Epithelial cell of esophagus (primary cell): Measurements from ENCODE around the gene SCP2.

Source experiments
- DNase-seq: peaks from one replicate; pipeline ENCODE4 v3.0.0; 2010; ENCODE audit warnings: low read depth
- H3K4me3 ChIP-seq: 2 replicates; pipeline ENCODE4 v1.5.1; 2011; ENCODE audit warnings: mild to moderate bottlenecking, low read length, control low read depth
- CTCF ChIP-seq: IDR thresholded peaks from 2 replicates; pipeline ENCODE4 v1.5.1; 2011; ENCODE audit warnings: low read depth, mild to moderate bottlenecking, low read length, control low read depth, inconsistent platforms; ENCODE audit not compliant: insufficient read depth; ENCODE audit errors: missing control alignments

SCP2 gene

DNA sequence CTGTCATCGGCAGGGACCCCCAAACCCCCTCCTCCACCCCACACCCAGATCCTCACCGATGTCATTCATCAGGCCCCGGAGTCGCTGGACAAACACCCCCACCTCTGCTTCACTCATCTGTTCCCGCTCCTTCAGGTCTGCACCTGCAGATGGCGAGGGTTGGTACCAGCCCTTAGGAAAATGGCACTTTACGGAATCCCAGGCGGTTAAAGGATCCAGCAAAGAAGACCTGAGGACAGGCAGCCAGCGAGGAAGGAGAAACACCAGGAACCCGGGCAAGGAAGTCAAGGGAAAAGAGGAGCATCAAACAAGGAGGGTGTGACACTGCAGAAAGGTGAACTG is 19.3 kb upstream of the SCP2 start:
- DNase-seq, result no peak

DNA sequence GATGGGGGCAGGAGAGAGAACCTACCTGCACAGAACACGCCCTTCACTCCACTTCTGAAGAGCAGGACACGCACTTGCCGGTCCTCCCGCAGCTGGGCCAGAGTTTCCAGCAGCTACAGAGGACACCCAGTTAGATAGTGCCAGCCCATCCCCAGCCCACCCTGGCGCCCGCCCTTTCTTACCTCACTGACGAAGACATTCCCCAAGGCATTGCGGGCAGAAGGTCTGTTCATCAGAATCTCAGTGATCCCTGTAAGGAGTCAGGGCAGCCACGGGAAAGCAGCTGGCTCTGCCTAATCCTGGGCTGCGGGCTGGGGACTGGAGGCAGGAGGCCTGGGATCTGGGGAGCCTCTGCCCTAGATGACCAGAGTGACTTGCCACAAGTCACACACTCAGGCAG is 15.5 kb upstream of the SCP2 start:
- no peak overlapping the region for H3K4me3 ChIP-seq
- TF ChIP-seq CTCF, result no peak
- DNase-seq, result no peak

More for the DNA sequence above, 19.3 kb upstream of the SCP2 start:
- no peak for TF ChIP-seq CTCF
- no peak overlapping the region for H3K4me3 ChIP-seq

GRCh38 chr1:52913014-52913413 is 14.1 kb upstream of the SCP2 start:
- no peak for DNase-seq
- no peak for TF ChIP-seq CTCF
- no peak overlapping the region for H3K4me3 ChIP-seq

DNA sequence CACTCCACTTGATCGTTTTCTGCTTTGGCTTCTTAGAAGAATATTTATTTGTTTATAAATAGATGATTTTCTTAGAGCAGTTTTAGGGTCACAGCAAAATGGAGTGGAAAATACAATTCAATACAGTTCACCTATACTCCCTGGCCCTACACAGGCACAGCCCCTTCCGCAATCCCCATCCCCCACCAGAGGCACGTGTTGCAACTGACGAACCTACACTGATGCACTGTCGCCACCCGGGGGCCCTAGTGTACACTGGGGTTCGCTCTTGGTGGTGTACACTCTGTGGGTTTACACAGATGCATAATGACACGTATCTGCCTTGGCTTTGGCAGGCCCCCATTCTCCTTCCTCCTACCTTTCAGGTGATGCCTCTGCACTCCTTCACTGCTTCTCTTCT is 13.5 kb upstream of the SCP2 start:
- no peak overlapping the region for H3K4me3 ChIP-seq
- no peak for TF ChIP-seq CTCF
- DNase-seq, result no peak

DNA sequence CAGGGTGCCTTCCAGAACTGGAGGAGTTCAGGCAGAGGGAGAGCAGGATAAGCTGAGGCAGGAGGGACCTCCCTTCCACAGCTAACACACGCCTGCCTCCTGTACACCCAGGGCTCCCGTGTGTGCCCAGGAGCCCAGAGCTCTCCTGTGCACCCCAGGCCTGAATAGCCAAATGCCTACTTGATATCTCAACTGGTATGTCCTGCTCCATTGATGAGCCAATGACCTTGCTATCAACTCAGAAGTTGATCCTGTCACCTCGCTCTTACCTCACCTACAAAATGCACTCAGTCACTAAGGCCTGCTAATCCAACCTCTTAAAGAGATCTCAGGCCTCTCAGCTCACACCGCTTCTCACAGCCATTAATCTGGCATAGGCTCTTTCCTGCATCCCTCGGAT is 12.6 kb upstream of the SCP2 start:
- no peak for TF ChIP-seq CTCF

DNA sequence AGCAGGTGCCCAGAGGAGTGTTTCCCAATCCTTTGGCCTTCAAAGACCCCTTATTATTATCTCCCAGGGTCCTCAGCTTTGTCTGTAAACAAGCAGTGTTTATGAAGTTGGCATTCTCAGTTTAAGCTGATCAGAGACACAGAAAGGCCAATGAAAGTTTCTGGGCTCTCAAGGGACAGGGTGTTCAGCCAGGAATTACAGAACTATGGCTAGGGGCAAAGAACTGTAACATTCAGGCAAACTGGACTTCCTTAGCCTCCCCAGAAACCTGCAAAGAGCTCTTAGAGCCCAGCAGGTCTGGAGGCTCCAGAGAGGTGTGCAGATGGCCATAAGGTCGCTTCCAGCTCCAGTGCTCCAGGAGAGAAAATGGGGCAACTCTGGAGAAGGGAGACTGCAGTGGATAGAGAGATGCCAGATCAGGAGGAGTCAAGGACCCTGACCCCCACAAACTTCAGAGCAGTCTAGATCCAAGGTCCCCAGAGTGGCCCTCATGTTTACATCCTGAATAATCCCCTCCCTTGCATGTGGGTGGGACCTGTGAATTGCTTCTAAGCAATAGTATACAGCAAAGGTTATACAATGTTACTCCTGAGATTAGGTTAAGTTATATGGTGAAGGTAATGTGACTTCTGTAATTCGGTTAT is 11.7 kb upstream of the SCP2 start:
- no peak overlapping the region for H3K4me3 ChIP-seq
- TF ChIP-seq CTCF, result no peak
- DNase-seq, result no peak

More for the DNA sequence above, 12.6 kb upstream of the SCP2 start:
- DNase-seq, result no peak
- no peak overlapping the region for H3K4me3 ChIP-seq

DNA sequence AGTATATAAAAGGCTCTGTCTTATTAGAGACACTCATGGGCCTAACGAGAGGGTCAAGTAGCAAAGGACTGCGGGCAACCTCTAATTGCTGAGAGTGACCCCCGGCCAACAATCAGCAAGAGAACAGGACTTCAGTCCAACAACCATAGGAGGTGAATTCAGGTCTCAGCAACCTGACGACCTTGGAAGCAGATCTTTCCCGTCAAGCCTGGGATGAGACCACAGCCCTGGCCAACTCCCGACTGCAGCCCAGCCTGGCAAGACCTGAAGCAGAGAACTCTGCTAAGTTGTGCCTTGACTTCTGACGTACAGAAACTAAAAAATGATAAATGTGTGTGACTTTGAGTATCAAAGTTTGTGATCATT is 11.2 kb upstream of the SCP2 start:
- no peak overlapping the region for H3K4me3 ChIP-seq
- no peak for TF ChIP-seq CTCF
- DNase-seq, result no peak
